Choroid plexus epithelial cell (primary cell): ENCODE results near the gene THRA.

Experiments used
- DNase-seq: peaks from one replicate; pipeline ENCODE4 v3.0.0-alpha.2; 2010; ENCODE audit warnings: low read depth
- H3K4me3 ChIP-seq: 2 replicates; pipeline ENCODE4 v1.5.1; 2011; ENCODE audit warnings: low read depth, mild to moderate bottlenecking, control low read depth, low read length, moderate library complexity
- CTCF ChIP-seq: conservative IDR thresholded peaks from 2 replicates; pipeline ENCODE4 v1.5.1; 2011; ENCODE audit warnings: low read depth, mild to moderate bottlenecking, control low read depth, inconsistent platforms, low read length, moderate library complexity

Gene THRA

GRCh38 chr17:40071313-40072039 lies 8.7 kb downstream of the THRA start:
- no peak for DNase-seq
- no peak overlapping the region for H3K4me3 ChIP-seq
- TF ChIP-seq CTCF: no peak

DNA sequence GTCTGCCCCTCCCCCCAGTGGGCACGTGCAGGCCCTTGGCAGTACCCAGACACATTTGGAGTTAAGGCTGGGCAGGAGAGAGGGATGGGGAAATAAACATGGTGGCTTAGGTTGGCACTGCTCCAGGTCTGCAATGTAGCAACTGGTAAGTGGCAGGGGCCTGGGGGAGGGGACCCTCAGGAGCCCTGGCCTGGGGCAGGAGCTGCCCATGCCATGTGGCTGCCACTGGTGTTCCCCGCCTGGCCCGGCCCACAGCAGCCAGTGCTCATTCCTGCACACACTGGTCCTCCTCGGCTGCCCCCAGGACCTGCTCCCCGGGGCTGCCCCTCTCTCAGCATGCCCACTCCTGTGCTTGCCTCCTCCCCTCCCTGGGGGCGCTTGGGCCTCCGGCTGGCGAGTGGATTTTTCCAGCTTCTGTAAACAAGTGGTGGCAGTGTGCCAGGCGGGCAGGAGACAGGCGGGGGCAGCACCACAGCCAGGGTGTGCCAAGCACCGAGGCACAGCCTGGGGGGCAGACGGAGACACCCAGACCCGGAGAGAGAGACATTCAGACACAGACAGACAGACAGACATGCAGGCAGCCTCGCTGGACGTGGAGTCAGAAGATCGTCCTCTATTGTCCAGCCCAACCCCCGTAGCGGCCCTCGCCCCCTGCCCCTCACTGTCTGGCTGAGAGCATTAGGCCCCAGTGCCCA lies 9.4 kb downstream of the THRA start:
- no peak for DNase-seq
- no peak for TF ChIP-seq CTCF
- H3K4me3 ChIP-seq: no peak overlapping the region

DNA sequence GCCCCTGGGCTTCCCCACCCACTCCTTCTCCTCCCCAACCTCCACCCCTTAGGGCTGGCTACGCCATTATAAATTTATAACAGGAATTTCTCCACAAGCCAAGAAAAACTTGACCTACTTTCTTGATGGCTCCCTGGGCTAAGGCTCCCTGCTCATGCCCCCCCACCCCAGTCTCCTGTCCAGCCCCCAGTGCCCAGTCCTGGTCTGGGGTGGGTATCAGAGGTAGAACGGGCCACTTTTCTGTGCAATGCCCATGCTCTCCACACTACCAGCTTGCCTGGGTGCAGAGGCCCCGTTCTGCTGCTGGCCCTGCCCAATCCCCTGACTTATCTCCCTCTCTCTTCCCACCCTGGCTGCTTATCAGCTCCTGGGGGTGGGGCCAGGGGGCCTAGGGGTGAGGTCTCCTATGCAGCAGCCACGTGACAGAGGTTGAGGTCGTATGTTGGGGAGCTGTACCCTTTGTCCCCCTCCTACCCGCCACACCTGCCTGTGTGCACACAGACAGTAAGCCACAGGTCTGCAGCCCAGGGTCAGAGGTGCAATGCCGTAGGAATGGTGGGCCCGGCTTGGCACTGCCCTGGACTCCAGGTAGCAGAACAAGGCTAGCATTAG lies 10.1 kb downstream of the THRA start:
- DNase-seq: peak; percentile 26
- no peak overlapping the region for H3K4me3 ChIP-seq
- no peak for TF ChIP-seq CTCF

DNA sequence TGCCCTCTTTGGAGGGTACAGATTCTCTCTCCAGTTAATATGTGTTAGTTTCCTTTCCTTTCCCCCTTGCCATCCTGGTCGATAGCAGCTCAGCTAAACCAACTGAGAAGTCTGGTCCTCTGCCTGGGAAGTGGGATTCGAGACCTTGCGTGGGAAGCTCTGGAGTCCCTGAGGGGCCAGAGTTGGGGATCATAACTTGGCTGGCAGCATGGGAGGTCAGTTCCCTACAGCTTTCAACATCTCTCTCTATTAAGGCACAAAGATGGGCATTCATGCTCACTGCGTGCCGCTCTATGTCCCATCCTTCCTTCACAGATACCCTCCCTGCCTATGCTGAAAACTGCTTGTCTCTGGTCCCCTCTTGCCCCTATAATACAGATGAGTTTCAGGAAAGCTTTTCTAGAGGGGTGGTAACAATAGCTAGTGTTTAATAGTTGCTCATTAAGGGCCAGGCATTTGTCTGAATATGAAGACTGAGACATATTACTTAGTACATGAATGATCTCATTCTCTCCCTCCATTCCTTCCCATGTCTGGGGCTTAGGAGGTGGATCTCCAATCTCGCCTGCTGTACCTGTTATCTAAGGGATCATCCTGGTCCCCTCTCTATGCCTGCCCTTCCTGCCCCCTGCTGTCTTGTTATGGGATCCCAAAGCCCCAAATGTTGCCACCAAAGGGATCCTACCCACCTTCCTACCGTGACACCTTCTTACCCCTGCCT lies 10.8 kb downstream of the THRA start:
- TF ChIP-seq CTCF: no peak
- no peak overlapping the region for H3K4me3 ChIP-seq

GRCh38 chr17:40074175-40074512 lies 11.4 kb downstream of the THRA start:
- no peak for DNase-seq
- no peak overlapping the region for H3K4me3 ChIP-seq
- no peak for TF ChIP-seq CTCF

More for the DNA sequence above, 10.8 kb downstream of the THRA start:
- DNase-seq: no peak

- no peak overlapping the region for H3K4me3 ChIP-seq
- no peak for DNase-seq
- no peak for TF ChIP-seq CTCF
These were observed 12.1 kb downstream of the THRA start for GRCh38 chr17:40074871-40075200.
